ENCODE data around the gene PLEKHA7.

GRCh38 chr11:16876053-16876752 lies 138.0 kb downstream of the PLEKHA7 start:
- TF ChIP-seq, protein P1, sequence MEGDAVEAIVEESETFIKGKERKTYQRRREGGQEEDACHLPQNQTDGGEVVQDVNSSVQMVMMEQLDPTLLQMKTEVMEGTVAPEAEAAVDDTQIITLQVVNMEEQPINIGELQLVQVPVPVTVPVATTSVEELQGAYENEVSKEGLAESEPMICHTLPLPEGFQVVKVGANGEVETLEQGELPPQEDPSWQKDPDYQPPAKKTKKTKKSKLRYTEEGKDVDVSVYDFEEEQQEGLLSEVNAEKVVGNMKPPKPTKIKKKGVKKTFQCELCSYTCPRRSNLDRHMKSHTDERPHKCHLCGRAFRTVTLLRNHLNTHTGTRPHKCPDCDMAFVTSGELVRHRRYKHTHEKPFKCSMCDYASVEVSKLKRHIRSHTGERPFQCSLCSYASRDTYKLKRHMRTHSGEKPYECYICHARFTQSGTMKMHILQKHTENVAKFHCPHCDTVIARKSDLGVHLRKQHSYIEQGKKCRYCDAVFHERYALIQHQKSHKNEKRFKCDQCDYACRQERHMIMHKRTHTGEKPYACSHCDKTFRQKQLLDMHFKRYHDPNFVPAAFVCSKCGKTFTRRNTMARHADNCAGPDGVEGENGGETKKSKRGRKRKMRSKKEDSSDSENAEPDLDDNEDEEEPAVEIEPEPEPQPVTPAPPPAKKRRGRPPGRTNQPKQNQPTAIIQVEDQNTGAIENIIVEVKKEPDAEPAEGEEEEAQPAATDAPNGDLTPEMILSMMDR (IDR thresholded peaks at IDR 0.05 in 2 of 3, conservative IDR thresholded peaks at IDR 0.05 in 1 of 3; ENCODE audit: borderline replicate concordance in 1 of 3, insufficient read depth in 1 of 3, low read depth in 2 of 3, low read length in 2 of 3), result no peak
- TF ChIP-seq CEBPB (IDR thresholded peaks at IDR 0.05; ENCODE audit: low read depth) (no peak), EZH2phosphoT487 (IDR thresholded peaks at IDR 0.05; ENCODE audit: borderline replicate concordance) (no peak), POLR2A (IDR thresholded peaks at IDR 0.05; ENCODE audit: borderline replicate concordance, extremely low read depth, insufficient read depth, insufficient read length) (no peak), YY1 (IDR thresholded peaks at IDR 0.05; ENCODE audit: extremely low read depth, insufficient replicate concordance, low read depth, low read length) (no peak), MAX (IDR thresholded peaks at IDR 0.05) (no peak), CBX3 (IDR thresholded peaks at IDR 0.05; ENCODE audit: low read depth) (no peak), POLR2AphosphoS5 (IDR thresholded peaks at IDR 0.05; ENCODE audit: low read depth, low read length) (no peak), JUND (IDR thresholded peaks at IDR 0.05) (no peak), FOSL1 (IDR thresholded peaks at IDR 0.05; ENCODE audit: low read depth) (no peak), SP1 (IDR thresholded peaks at IDR 0.05; ENCODE audit: low read depth) (no peak)
- TF ChIP-seq, protein P2, sequence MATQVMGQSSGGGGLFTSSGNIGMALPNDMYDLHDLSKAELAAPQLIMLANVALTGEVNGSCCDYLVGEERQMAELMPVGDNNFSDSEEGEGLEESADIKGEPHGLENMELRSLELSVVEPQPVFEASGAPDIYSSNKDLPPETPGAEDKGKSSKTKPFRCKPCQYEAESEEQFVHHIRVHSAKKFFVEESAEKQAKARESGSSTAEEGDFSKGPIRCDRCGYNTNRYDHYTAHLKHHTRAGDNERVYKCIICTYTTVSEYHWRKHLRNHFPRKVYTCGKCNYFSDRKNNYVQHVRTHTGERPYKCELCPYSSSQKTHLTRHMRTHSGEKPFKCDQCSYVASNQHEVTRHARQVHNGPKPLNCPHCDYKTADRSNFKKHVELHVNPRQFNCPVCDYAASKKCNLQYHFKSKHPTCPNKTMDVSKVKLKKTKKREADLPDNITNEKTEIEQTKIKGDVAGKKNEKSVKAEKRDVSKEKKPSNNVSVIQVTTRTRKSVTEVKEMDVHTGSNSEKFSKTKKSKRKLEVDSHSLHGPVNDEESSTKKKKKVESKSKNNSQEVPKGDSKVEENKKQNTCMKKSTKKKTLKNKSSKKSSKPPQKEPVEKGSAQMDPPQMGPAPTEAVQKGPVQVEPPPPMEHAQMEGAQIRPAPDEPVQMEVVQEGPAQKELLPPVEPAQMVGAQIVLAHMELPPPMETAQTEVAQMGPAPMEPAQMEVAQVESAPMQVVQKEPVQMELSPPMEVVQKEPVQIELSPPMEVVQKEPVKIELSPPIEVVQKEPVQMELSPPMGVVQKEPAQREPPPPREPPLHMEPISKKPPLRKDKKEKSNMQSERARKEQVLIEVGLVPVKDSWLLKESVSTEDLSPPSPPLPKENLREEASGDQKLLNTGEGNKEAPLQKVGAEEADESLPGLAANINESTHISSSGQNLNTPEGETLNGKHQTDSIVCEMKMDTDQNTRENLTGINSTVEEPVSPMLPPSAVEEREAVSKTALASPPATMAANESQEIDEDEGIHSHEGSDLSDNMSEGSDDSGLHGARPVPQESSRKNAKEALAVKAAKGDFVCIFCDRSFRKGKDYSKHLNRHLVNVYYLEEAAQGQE (IDR thresholded peaks at IDR 0.05; ENCODE audit: low read depth), result no peak
- TF ChIP-seq, protein P3, sequence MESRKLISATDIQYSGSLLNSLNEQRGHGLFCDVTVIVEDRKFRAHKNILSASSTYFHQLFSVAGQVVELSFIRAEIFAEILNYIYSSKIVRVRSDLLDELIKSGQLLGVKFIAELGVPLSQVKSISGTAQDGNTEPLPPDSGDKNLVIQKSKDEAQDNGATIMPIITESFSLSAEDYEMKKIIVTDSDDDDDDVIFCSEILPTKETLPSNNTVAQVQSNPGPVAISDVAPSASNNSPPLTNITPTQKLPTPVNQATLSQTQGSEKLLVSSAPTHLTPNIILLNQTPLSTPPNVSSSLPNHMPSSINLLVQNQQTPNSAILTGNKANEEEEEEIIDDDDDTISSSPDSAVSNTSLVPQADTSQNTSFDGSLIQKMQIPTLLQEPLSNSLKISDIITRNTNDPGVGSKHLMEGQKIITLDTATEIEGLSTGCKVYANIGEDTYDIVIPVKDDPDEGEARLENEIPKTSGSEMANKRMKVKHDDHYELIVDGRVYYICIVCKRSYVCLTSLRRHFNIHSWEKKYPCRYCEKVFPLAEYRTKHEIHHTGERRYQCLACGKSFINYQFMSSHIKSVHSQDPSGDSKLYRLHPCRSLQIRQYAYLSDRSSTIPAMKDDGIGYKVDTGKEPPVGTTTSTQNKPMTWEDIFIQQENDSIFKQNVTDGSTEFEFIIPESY (IDR thresholded peaks at IDR 0.05; ENCODE audit: extremely low read depth, insufficient replicate concordance, low read length), result no peak
